GM12892 (cell line): Measurements from ENCODE around the gene CSF2.
"Not testable (repeated sequence)": the region's sequence is repeated elsewhere in the genome, so short reads cannot be mapped to it uniquely, and the experiment has no call there.

ENCODE experiments used
- DNase-seq: peaks from one replicate; pipeline ENCODE4 v3.0.0; 2011; ENCODE audit not compliant: insufficient read length
- FAIRE-seq: peaks from 2 replicates; lab custom pipeline; 2011; peaks lifted over from hg19 to GRCh38; lab: Jason Lieb, UNC
- POLR2A ChIP-seq: IDR thresholded peaks from 2 replicates; pipeline ENCODE4 v1.6.1; 2011; ENCODE audit warnings: low read depth, low read length, control low read depth
- POLR2AphosphoS5 ChIP-seq: IDR thresholded peaks from 2 replicates; pipeline ENCODE4 v1.6.1; 2011; ENCODE audit warnings: low read depth, low read length, control low read depth
- TAF1 ChIP-seq: IDR thresholded peaks from 2 replicates; pipeline ENCODE4 v1.6.1; 2011; ENCODE audit warnings: low read depth, mild to moderate bottlenecking, control low read depth, low read length, borderline replicate concordance

The CSF2 gene

DNA sequence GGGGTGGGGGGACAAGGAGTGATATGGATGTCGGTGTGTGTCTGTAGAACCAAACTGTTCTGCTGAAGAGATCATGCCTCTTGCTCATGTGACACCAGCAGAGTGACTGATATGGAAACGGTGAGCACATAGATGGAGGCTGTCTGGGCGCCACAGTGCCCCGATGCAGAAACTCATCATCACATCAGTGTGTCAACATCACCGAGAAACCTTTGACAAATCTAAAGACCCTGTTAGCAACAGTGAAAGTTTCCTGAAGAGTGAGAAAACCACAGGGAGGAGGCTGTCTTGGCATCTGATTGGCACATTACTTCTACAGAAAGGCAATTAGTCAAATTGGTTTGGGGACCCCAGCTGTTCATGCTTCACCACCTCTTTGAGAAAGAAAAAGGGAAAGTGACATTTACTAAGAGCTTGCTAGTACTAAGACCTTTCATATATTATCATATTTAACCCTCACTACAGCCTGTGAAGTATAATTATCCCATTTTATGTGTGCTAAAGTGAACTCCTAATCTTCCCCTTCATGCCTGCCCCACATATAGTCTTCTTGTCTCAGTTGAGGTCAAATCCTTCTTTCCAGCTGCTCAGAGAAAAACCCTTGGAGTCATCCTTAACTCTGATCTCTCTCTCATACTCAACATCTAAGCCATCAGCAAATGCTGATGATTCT is 25.6 kb downstream of the CSF2 start:
- peak; percentile 86 for FAIRE-seq

DNA sequence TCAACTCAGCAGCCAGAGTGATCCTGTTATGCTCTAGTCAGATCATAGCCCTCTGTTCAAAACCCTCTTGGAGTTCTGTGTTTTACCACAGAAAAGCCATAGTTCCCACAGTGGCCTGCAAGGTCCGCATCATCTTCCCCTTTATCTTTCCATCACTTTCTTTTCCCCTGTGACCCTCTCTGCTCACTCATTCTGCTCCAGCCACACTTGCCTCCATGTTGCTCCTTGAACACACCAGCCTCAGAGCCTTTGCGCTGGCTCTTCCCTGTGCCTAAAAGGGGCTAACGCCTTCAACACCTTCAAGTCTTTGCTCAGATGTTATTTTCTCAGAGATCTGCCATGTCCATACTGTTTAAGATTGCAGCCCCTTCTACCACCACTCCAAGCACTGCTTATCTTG is 26.3 kb downstream of the CSF2 start:
- FAIRE-seq = no peak
- no peak for TF ChIP-seq TAF1
- DNase-seq = no peak

More for the DNA sequence above, 25.6 kb downstream of the CSF2 start:
- TF ChIP-seq POLR2AphosphoS5 (no peak), POLR2A (no peak), TAF1 (no peak)
- DNase-seq = no peak

DNA sequence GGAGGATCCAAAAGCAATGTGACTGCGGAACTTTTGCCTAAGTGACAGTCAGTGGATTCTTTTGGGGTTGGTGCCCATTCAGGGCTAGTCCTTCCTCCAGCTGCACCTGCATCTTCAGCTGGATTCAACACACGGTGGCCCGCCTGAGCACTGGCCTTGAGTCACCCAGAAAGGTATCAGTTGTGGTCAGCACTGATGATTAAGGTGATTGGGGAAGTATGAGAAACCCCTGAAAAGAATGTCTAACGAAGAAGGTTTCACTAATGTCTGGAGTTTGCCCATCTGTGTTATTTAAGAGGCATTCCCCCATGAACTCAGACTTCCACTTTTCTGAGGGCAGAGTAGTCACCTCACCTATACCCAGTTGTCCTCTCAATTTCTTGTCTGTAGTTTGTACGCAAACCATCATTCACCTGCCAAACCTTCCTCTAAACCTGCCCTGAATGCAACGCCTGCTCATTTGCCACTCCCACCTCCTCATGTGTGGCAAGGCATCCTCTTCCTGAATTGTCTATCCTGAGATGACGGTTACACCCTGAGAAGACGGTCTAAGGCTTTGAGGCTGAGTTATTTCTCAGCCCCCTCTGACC is 27.2 kb downstream of the CSF2 start:
- peak; percentile 81 for FAIRE-seq
- DNase-seq = no peak
- no peak for TF ChIP-seq TAF1
- TF ChIP-seq POLR2AphosphoS5 = no peak

DNA sequence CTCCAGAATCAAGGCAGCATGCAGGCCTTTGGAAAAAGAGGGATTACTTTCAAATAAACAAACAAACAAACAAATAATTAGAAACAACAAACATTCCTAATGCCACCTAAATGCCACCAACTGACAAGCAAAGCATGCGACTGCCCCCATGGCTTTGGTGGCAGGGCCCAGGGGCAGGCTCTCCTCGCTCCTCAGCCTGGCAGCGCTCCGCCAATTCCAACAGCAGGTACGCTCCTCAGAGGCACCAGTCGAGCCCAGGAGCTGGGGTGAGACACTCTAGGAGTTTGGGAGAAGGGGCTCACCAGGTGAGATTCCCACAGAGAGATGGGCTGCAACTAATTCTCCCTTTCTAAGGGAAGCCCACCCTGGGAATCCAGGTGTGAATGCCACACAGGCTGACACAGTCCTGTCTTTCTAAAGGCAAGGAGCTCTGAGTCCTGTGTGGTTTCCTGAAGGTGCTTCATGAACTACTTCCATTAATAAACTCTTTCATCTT is 27.8 kb downstream of the CSF2 start:
- DNase-seq = no peak
- no peak for FAIRE-seq
- TF ChIP-seq POLR2A (no peak), TAF1 (no peak), POLR2AphosphoS5 (no peak)

DNA sequence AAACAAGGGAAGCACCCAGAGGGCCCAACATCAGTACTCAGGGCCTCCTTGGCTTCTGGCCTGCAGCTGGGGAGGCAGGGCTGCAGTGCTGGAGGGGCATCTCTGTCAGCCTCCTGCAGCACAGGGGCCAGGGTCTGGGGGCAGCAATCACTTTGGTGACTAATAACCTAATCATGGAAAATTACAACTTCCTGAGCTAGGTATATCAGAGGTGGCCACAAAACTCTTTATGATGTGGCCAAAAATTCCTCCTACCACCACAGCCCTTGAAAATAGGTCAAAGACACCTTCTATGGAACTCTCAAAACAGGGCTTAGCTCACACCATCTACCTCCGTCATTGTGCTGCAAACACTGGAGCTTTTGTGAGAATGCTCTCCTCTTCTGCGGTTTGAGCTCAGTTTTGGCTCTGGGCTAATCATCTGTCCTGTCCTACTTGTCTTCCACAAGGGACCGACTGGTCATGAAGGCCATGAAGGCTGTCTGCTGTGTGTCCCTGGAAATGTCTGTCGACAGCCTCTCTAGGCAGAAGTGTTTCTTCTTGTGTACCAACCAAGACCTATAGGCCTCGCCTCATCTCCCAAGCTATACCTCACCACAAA is 28.6 kb downstream of the CSF2 start:
- FAIRE-seq (no peak), DNase-seq (no peak)
- TF ChIP-seq POLR2AphosphoS5 (no peak), POLR2A (no peak)

DNA sequence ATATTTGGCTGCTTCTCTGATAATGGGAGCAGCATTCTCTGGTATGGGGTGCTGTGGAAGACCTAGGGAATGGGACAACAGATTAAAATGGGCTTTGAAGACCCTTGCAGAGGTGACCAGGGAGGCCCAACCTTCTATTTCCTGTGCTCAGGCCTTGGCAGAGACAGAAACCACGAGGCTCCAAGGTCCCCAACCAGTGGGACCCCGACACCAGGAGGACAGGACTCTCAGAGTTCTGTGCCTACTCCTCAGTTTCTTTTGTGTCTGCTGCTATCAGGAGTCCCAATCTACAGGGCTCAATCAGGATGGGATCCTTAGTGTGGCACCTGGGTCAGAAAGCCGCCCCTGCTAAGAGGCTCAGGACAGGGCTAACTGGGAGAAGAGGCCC is 29.3 kb downstream of the CSF2 start:
- no peak for DNase-seq
- no peak; the same call in 1 of the 2 replicates for TF ChIP-seq POLR2AphosphoS5
- TF ChIP-seq POLR2A = 0 out of 2 replicates have a peak, but pooled peaks have one; percentile 7
- no peak for TF ChIP-seq TAF1
- FAIRE-seq = no peak

DNA sequence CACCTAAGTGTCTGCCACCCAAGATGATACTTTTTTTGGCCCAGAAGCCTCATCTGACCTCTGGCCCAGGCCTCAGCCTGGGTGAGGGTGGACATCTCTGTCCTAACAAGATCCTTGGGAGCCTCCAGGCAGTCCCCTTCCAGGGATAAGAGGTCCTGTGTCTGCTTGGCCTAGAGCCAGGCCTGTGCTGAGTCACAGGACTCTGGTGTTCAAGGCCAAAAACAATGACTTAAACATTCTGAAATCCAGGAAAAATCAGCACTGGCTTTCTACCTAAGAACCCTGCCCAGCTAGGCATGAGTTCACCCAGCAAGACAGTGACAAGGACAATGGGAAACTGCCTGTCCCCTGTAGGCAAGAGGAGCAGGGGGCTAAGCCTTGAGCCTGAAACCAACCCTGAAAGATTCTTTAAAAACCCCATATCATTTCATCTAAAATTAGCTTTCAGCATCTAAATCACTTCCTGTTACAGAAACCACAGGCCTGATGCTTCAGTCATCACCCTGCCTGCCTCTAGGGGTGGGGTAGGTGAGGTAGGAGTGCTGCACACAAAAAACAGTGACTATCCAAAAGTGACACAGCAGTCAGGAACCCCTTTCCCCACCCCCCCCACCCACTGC is 29.9 kb downstream of the CSF2 start:
- FAIRE-seq (peak; percentile 78), DNase-seq (peak; percentile 50)
- no peak for TF ChIP-seq POLR2AphosphoS5
- TF ChIP-seq POLR2A = 0 out of 2 replicates have a peak, but pooled peaks have one; percentile 36

DNA sequence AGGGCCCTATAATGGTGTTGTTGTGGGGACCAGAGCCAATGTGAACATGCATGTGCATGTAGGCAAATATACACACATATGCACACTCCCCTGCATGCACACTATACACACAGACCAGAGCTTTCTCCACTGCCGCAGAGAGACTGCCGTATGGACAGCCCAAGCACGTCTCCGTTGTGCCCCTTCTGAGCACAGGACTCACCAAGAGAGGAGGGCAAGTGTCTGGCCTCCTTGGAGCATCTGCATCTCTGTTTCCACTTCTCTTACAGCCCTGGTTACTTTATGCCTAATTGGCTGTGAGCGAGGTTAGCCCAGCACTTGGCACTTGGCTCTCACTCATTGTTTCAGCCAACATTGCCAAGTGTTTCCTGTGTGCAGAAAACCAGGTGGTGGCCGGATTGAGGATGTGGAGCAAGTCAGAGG is 30.4 kb downstream of the CSF2 start:
- TF ChIP-seq POLR2AphosphoS5 (no peak), POLR2A (no peak), TAF1 (no peak)
- DNase-seq (no peak), FAIRE-seq (peak; percentile 56)

DNA sequence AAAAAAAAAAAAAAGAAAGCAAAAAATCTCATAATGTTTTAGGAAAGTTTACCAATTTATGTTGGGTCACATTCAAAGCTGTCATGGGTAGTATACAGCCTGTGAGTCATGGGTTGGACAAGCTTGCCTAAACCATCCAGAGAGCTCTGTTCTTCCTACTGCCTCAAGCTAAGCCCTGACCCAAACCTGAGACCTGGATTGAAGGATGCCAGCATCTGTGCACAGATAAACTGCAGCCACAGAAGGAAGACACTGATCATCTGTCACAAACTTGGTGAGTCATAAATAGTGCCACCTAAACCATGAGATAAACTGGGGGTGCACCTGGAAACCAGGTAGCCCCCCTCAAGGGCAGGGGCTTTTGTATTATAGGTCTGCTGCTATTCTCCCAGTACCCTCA is 31.0 kb downstream of the CSF2 start:
- TF ChIP-seq TAF1 (no peak), POLR2AphosphoS5 (no peak), POLR2A (no peak)
- DNase-seq = no peak
- no peak for FAIRE-seq

DNA sequence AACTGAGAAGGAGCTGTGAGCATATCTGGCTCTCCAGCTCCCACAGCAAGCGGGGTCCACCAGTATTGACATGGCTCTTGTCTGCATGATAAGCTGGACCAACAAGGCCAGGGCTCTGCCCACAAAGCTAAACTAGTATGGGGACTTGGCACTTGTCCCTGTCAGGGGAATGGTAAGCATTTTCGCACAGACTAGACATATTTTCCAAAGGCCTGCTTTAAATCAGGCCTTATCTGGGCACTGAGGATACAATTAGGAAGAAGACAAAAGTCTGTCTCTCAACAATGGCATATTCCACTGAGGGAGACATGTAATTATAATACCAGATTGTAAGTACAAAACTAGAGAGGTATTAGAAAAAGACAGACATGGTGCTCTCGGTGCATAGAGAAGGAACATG is 32.1 kb downstream of the CSF2 start:
- DNase-seq = no peak
- TF ChIP-seq TAF1 (no peak), POLR2A (no peak), POLR2AphosphoS5 (no peak)
- no peak for FAIRE-seq

DNA sequence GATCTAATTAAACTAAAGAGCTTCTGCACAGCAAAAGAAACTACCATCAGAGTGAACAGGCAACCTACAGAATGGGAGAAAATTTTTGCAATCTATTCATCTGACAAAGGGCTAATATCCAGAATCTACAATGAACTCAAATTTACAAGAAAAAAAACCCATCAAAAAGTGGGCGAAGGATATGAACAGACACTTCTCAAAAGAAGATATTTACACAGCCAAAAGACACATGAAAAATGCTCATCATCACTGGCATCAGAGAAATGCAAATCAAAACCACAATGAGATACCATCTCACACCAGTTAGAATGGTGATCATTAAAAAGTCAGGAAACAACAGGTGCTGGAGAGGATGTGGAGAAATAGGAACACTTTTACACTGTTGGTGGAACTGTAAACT is 34.9 kb downstream of the CSF2 start:
- DNase-seq, FAIRE-seq: not testable (repeated sequence)

DNA sequence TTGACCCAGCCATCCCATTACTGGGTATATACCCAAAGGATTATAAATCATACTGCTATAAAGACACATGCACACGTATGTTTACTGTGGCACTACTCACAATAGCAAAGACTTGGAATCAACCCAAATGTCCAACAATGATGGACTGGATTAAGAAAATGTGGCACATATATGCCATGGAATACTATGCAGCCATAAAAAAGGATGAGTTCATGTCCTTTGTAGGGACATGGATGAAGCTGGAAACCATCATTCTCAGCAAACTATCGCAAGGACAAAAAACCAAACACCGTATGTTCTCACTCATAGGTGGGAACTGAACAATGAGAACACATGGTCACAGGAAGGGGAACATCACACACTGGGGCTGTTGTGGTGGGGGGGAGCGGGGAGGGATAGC is 35.4 kb downstream of the CSF2 start:
- FAIRE-seq, DNase-seq: not testable (repeated sequence)
